ENCODE data around the gene TMEM248.
A peak's percentile ranks its signal among the peaks of the same experiment; 100 is the strongest.
"Not testable (repeated sequence)": the region's sequence is repeated elsewhere in the genome, so short reads cannot be mapped to it uniquely, and the experiment has no call there.

TMEM248 gene

GRCh38 chr7:66952343-66953043 lies 31.5 kb downstream of the TMEM248 start:
- H3K4me1 Mint-ChIP-seq (ENCODE audit: low read depth), result no peaks in the 10 kb centered on the region
- H3K36me3 Mint-ChIP-seq (ENCODE audit: low read depth), result peaks cover 65% of the 10 kb centered on the region
- no peaks in the 10 kb centered on the region for H3K27me3 Mint-ChIP-seq
- peak overlapping the region; percentile 34 for H3K27ac Mint-ChIP-seq
- no peaks in the 10 kb centered on the region for H3K9me3 Mint-ChIP-seq
- no peak overlapping the region for H3K4me3 Mint-ChIP-seq

DNA sequence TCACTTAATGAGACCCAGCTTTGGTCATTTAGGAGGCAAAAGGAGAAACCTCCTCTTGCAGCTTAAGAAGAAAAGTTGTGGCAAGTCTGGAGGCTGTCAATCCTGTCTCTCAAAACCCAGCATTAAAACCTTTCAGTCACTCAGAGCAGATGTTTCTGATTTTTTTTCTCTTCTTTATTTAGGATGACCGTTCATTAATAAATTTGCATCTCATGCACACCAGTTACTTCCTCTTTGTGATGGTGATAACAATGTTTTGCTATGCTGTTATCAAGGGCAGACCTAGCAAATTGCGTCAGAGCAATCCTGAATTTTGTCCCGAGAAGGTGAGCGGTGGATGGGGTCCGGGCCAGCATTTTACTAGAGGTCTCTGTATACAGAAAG lies 32.0 kb downstream of the TMEM248 start:
- Mint-ChIP-seq H3K27me3 (no peaks in the 10 kb centered on the region), H3K9me3 (no peaks in the 10 kb centered on the region), H3K36me3 (ENCODE audit: low read depth) (peaks cover 67% of the 10 kb centered on the region), H3K4me1 (ENCODE audit: low read depth) (no peaks in the 10 kb centered on the region), H3K4me3 (no peak overlapping the region), H3K27ac (no peak overlapping the region)

DNA sequence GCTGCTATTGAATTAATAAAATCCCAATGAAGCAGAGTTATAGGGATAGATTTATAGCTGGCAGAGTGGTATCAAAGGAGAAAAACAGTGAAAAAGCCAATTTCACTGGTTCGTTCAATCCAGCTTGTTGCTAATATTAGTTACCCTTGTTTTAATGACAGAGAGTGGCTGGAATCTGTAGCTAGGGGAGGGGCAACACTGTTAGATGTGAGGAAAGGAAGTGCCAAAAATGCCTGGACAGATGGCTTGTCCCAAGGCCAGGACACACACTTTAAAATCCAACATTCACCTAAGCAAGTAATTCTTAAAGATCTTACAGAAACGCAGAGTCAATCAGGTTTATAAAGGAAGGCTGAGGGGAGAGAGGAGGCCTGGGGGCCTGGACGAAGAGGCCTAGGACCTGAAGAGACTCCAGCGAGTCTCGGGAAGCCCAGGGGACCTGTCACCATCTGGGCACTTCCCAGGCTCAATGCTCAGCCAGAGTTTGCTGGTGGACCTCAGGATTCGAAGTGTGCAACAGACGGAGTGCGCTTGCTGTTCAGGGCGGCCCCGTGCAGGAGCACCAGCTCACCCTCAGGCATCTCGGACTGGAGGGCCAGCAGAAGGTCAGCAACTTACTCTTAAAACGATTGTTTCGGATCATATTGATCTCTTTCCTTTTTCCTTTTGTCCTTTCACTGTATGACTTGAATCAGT lies 36.7 kb downstream of the TMEM248 start:
- Mint-ChIP-seq H3K4me1 (ENCODE audit: low read depth) (no peaks in the 10 kb centered on the region), H3K36me3 (ENCODE audit: low read depth) (peaks cover 66% of the 10 kb centered on the region), H3K9me3 (no peaks in the 10 kb centered on the region), H3K27me3 (no peaks in the 10 kb centered on the region), H3K27ac (no peak overlapping the region), H3K4me3 (no peak overlapping the region)

DNA sequence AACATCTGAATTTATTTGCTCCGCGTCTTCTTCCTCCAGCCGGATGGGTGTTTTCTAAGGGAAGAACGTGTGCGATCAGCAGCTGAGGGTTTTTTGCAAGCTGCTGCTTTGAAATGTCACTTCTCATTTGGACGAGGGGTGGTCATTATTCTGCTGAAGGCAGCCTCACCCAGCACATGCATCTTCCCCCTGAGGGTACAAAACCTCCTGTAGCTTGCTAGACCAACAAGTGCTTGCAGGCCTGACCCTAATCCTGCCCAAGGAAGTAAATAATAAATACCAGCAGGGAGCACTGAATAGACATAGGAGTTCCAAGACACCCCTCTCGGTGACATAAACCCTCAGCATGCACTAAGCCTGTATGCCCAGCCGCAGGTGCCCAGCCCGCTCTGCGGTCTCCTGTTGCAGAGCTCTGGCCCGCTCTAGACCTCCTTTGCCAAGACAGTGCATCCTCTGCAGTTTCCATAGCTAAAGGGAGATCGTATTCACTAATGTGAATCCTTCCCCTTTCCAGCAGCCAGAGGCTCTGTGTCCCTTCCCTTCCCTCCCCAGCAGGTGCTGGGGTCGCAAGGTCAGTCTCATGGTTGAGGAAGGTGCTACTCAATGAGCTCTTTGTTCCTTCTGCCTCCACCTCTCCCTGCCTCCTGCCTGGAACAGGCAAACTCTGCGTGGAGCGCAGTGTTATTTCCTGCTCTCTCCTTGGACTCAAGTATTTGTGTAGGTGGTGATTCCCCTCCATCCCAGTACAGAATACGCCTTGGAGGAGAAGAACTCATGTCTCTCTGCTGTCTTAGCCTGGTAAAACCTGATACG lies 37.7 kb downstream of the TMEM248 start:
- Mint-ChIP-seq H3K27me3 (no peaks in the 10 kb centered on the region), H3K4me1 (ENCODE audit: low read depth) (no peaks in the 10 kb centered on the region), H3K27ac (no peak overlapping the region), H3K4me3 (no peak overlapping the region), H3K9me3 (no peaks in the 10 kb centered on the region), H3K36me3 (ENCODE audit: low read depth) (peaks cover 58% of the 10 kb centered on the region)

DNA sequence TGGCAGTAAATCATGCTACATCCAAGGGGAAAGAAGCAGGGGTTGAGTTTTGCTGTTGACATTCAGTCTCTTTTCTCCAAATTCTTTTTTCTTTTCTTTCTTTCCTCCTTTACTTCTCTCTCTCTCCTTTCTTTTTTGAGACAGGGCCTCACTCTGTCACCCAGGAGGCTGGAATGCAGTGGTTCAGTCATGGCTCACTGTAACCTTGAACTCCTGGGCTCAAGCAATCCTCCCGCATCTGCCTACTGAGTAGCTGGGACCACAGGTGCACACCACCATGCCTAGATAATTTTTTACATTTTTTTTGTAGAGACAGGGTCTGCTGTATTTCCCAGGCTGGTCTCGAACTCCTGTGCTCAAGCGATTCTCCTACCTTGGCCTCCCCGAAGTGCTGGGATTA lies 39.2 kb downstream of the TMEM248 start:
- Mint-ChIP-seq H3K4me3 (no peak overlapping the region), H3K9me3 (no peaks in the 10 kb centered on the region), H3K4me1 (ENCODE audit: low read depth) (no peaks in the 10 kb centered on the region), H3K27ac (no peak overlapping the region), H3K27me3 (no peaks in the 10 kb centered on the region), H3K36me3 (ENCODE audit: low read depth) (peaks cover 52% of the 10 kb centered on the region)

GRCh38 chr7:66961096-66961495 lies 40.1 kb downstream of the TMEM248 start:
- H3K27ac Mint-ChIP-seq, result no peak overlapping the region
- H3K36me3 Mint-ChIP-seq (ENCODE audit: low read depth), result peaks cover 43% of the 10 kb centered on the region
- H3K9me3 Mint-ChIP-seq, result no peaks in the 10 kb centered on the region
- no peaks in the 10 kb centered on the region for H3K4me1 Mint-ChIP-seq (ENCODE audit: low read depth)
- no peak overlapping the region for H3K4me3 Mint-ChIP-seq
- no peaks in the 10 kb centered on the region for H3K27me3 Mint-ChIP-seq

GRCh38 chr7:66964411-66964810 lies 43.4 kb downstream of the TMEM248 start:
- Mint-ChIP-seq H3K9me3 (no peaks in the 10 kb centered on the region), H3K27me3 (no peaks in the 10 kb centered on the region), H3K4me3 (no peak overlapping the region), H3K27ac (no peak overlapping the region), H3K36me3 (ENCODE audit: low read depth) (peaks cover 14% of the 10 kb centered on the region), H3K4me1 (ENCODE audit: low read depth) (peaks cover 6% of the 10 kb centered on the region)

DNA sequence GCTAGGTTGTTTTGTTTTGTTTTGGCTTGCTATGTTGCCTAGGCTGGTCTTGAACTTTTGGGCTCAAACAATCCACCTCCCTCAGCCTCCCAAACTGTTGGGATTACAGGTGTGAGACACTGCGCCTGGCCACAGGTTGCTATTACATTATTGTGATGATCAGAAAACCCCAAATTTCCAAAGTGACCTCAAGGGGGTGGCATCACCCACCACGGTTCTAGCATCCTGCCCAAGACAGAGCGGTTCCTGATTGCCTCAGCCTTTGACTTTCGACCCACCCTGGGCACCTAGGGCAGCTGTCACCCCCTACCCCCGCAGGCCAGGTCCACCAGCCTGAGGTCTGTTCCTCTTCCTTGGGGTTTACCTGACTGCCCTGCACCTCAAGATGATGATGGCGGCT lies 46.0 kb downstream of the TMEM248 start:
- Mint-ChIP-seq H3K36me3 (ENCODE audit: low read depth) (no peaks in the 10 kb centered on the region), H3K9me3 (no peaks in the 10 kb centered on the region), H3K4me1 (ENCODE audit: low read depth) (peaks cover 6% of the 10 kb centered on the region), H3K27ac (no peak overlapping the region), H3K27me3 (no peaks in the 10 kb centered on the region), H3K4me3 (no peak overlapping the region)

GRCh38 chr7:66969001-66969400 lies 48.0 kb downstream of the TMEM248 start:
- H3K27me3 Mint-ChIP-seq; H3K4me1 Mint-ChIP-seq (ENCODE audit: low read depth); H3K36me3 Mint-ChIP-seq (ENCODE audit: low read depth); H3K9me3 Mint-ChIP-seq; H3K4me3 Mint-ChIP-seq; H3K27ac Mint-ChIP-seq: not testable (repeated sequence)

GRCh38 chr7:66970310-66970709 lies 49.3 kb downstream of the TMEM248 start:
- Mint-ChIP-seq H3K4me3 (no peak overlapping the region), H3K36me3 (ENCODE audit: low read depth) (no peaks in the 10 kb centered on the region), H3K27ac (no peak overlapping the region), H3K4me1 (ENCODE audit: low read depth) (peaks cover 6% of the 10 kb centered on the region), H3K27me3 (no peaks in the 10 kb centered on the region), H3K9me3 (no peaks in the 10 kb centered on the region)

- Mint-ChIP-seq H3K4me1 (ENCODE audit: low read depth) (no peaks in the 10 kb centered on the region), H3K4me3 (no peak overlapping the region), H3K36me3 (ENCODE audit: low read depth) (peaks cover 5% of the 10 kb centered on the region), H3K27ac (no peak overlapping the region), H3K9me3 (peaks cover 6% of the 10 kb centered on the region), H3K27me3 (no peaks in the 10 kb centered on the region)
Observed at GRCh38 chr7:66974986-66975590, 54.1 kb downstream of the TMEM248 start.

GRCh38 chr7:66978312-66978711 lies 57.3 kb downstream of the TMEM248 start:
- not testable (repeated sequence) for H3K27me3 Mint-ChIP-seq; H3K4me3 Mint-ChIP-seq; H3K4me1 Mint-ChIP-seq (ENCODE audit: low read depth); H3K27ac Mint-ChIP-seq
- H3K36me3 Mint-ChIP-seq (ENCODE audit: low read depth), result peaks cover 12% of the 10 kb centered on the region
- H3K9me3 Mint-ChIP-seq, result peaks cover 12% of the 10 kb centered on the region

- H3K27ac Mint-ChIP-seq, H3K4me3 Mint-ChIP-seq: not testable (repeated sequence)
- peaks cover 12% of the 10 kb centered on the region for H3K9me3 Mint-ChIP-seq
Observed at GRCh38 chr7:66979013-66979412, 58.0 kb downstream of the TMEM248 start.

DNA sequence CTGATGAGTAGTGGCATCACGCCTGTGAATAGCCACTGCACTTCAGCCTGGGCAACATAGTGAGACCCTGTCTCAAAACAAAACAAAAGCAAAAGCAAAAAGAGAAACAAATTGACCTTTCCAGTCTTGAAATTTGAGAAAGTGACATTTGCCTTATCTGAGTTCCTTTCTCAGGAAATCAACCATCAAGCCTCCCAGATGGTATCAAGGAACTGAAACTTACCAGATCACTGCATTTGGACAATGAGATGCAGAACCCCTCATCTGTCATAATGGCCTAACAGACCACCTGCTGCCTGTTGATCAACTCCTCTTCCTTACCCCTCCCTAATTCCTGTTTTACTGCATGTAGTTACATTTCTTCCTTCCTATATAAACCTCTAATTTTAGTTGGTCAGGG lies 59.3 kb downstream of the TMEM248 start:
- H3K27me3 Mint-ChIP-seq; H3K4me3 Mint-ChIP-seq; H3K4me1 Mint-ChIP-seq (ENCODE audit: low read depth); H3K27ac Mint-ChIP-seq: not testable (repeated sequence)
- Mint-ChIP-seq H3K9me3 (peaks cover 12% of the 10 kb centered on the region), H3K36me3 (ENCODE audit: low read depth) (peaks cover 12% of the 10 kb centered on the region)

More at GRCh38 chr7:66979013-66979412, 58.0 kb downstream of the TMEM248 start:
- peaks cover 12% of the 10 kb centered on the region for H3K36me3 Mint-ChIP-seq (ENCODE audit: low read depth)
- H3K27me3 Mint-ChIP-seq; H3K4me1 Mint-ChIP-seq (ENCODE audit: low read depth): not testable (repeated sequence)

DNA sequence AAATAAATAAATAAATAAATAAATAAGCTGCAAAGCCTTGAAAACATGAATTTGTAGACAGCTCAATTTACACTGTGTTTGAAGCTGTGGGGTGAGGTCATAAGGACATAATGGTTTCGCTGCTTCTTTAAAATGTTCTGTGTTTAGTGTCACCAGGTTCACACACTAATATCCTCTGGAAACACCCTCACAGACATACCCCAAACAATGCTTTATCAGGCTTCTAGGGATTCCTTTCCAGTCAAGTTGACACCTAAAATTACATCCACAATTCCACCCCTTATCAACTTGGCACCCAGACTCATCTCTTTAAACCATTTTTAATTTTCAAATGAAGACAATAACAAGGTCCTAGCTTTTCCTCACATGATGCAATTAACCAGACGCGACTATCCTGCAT lies 68.5 kb downstream of the TMEM248 start:
- not testable (repeated sequence) for H3K9me3 Mint-ChIP-seq, H3K27ac Mint-ChIP-seq, H3K4me3 Mint-ChIP-seq, H3K27me3 Mint-ChIP-seq
- Mint-ChIP-seq H3K36me3 (ENCODE audit: low read depth) (peaks cover 42% of the 10 kb centered on the region), H3K4me1 (ENCODE audit: low read depth) (peaks cover 21% of the 10 kb centered on the region)
